Measurements from ENCODE around the gene MRPL18.
"Not testable (repeated sequence)": the region's sequence is repeated elsewhere in the genome, so short reads cannot be mapped to it uniquely, and the experiment has no call there.

MRPL18 gene
- total RNA-seq: 17.5 to 70.6 (median 32.9) reads per million in 9 experiments

GRCh38 chr6:159790149-159790955 is at the start of gene MRPL18:
MRPL18 (plus strand) TSS chr6:159790467; CDS start chr6:159790588, 121 bp downstream.
- Mint-ChIP-seq H3K9me3 (no peaks in the 10 kb centered on the region), H3K4me3 (peak within 1 kb of the TSS; percentile 95 to 100), H3K27ac (peak within 1 kb of the TSS; percentile 92 to 95), H3K36me3 (ENCODE audit: insufficient read depth) (peaks cover 89% of the 10 kb centered on the region), H3K27me3 (no peaks in the 10 kb centered on the region), H3K4me1 (ENCODE audit: low read depth in 2 of 2) (peaks cover 30 to 45% of the 10 kb centered on the region in 2 donors)
- ATAC-seq (replicated peaks) (peak; percentile 81), DNase-seq (peak; percentile 76 to 78 (median 76))

GRCh38 chr6:159742165-159742564 is 48.1 kb upstream of the MRPL18 start:
- H3K27ac Mint-ChIP-seq: peak overlapping the region in 1 of 2 donors; percentile 29

GRCh38 chr6:159745081-159745480 is 45.2 kb upstream of the MRPL18 start:
- peaks cover 94% of the 10 kb centered on the region for H3K36me3 Mint-ChIP-seq (ENCODE audit: insufficient read depth)
- ATAC-seq (replicated peaks): no peak

More at GRCh38 chr6:159742165-159742564, 48.1 kb upstream of the MRPL18 start:
- Mint-ChIP-seq H3K4me1 (ENCODE audit: low read depth in 2 of 2) (peaks cover 15 to 40% of the 10 kb centered on the region in 2 donors), H3K27me3 (no peaks in the 10 kb centered on the region), H3K9me3 (no peaks in the 10 kb centered on the region), H3K4me3 (no peak overlapping the region), H3K36me3 (ENCODE audit: insufficient read depth) (peaks cover 88% of the 10 kb centered on the region)
- ATAC-seq (replicated peaks) (no peak), DNase-seq (no peak)

GRCh38 chr6:159746759-159747158 is 43.5 kb upstream of the MRPL18 start:
- no peak for ATAC-seq (replicated peaks)
- H3K27ac Mint-ChIP-seq: no peak overlapping the region
- no peaks in the 10 kb centered on the region for H3K9me3 Mint-ChIP-seq
- H3K27me3 Mint-ChIP-seq: no peaks in the 10 kb centered on the region
- no peak overlapping the region for H3K4me3 Mint-ChIP-seq
- no peak for DNase-seq
- H3K4me1 Mint-ChIP-seq (ENCODE audit: low read depth in 2 of 2): peaks cover 9 to 20% of the 10 kb centered on the region in 2 donors
- H3K36me3 Mint-ChIP-seq (ENCODE audit: insufficient read depth): peaks cover 94% of the 10 kb centered on the region

More at GRCh38 chr6:159745081-159745480, 45.2 kb upstream of the MRPL18 start:
- peak overlapping the region; percentile 13 to 38 for H3K27ac Mint-ChIP-seq
- H3K4me1 Mint-ChIP-seq (ENCODE audit: low read depth in 2 of 2): peaks cover 9 to 33% of the 10 kb centered on the region in 2 donors
- H3K27me3 Mint-ChIP-seq: no peaks in the 10 kb centered on the region
- no peaks in the 10 kb centered on the region for H3K9me3 Mint-ChIP-seq
- no peak overlapping the region for H3K4me3 Mint-ChIP-seq
- DNase-seq: no peak

- not testable (repeated sequence) for H3K27ac Mint-ChIP-seq; H3K9me3 Mint-ChIP-seq; ATAC-seq (replicated peaks); H3K27me3 Mint-ChIP-seq; H3K4me3 Mint-ChIP-seq; DNase-seq
- Mint-ChIP-seq H3K36me3 (ENCODE audit: insufficient read depth) (peaks cover 94% of the 10 kb centered on the region), H3K4me1 (ENCODE audit: low read depth in 2 of 2) (peaks cover 9 to 20% of the 10 kb centered on the region in 2 donors)
Observed at GRCh38 chr6:159748127-159748526, 42.1 kb upstream of the MRPL18 start.

- ATAC-seq (replicated peaks): no peak
- H3K9me3 Mint-ChIP-seq: no peaks in the 10 kb centered on the region
- no peak for DNase-seq
- peaks cover 94% of the 10 kb centered on the region for H3K36me3 Mint-ChIP-seq (ENCODE audit: insufficient read depth)
- H3K27ac Mint-ChIP-seq: peak overlapping the region in 1 of 2 donors; percentile 32
- peaks cover 0 to 6% of the 10 kb centered on the region in 2 donors for H3K4me1 Mint-ChIP-seq (ENCODE audit: low read depth in 2 of 2)
- H3K27me3 Mint-ChIP-seq: no peaks in the 10 kb centered on the region
- no peak overlapping the region for H3K4me3 Mint-ChIP-seq
Observed at GRCh38 chr6:159751448-159751847, 38.8 kb upstream of the MRPL18 start.

GRCh38 chr6:159753081-159753872 is 37.0 kb upstream of the MRPL18 start:
- ATAC-seq (replicated peaks): no peak

GRCh38 chr6:159754401-159754800 is 35.9 kb upstream of the MRPL18 start:
- Mint-ChIP-seq H3K4me1 (ENCODE audit: low read depth in 2 of 2) (peaks cover 0 to 9% of the 10 kb centered on the region in 2 donors), H3K27ac (peak overlapping the region in 1 of 2 donors; percentile 73), H3K36me3 (ENCODE audit: insufficient read depth) (peaks cover 86% of the 10 kb centered on the region), H3K9me3 (no peaks in the 10 kb centered on the region), H3K27me3 (no peaks in the 10 kb centered on the region), H3K4me3 (no peak overlapping the region)
- ATAC-seq (replicated peaks): no peak
- DNase-seq: no peak

More at GRCh38 chr6:159753081-159753872, 37.0 kb upstream of the MRPL18 start:
- DNase-seq: no peak
- H3K4me1 Mint-ChIP-seq (ENCODE audit: low read depth in 2 of 2): peaks cover 0 to 6% of the 10 kb centered on the region in 2 donors
- no peaks in the 10 kb centered on the region for H3K27me3 Mint-ChIP-seq
- H3K27ac Mint-ChIP-seq: no peak overlapping the region
- H3K36me3 Mint-ChIP-seq (ENCODE audit: insufficient read depth): peaks cover 97% of the 10 kb centered on the region
- H3K9me3 Mint-ChIP-seq: no peaks in the 10 kb centered on the region
- no peak overlapping the region for H3K4me3 Mint-ChIP-seq

- no peaks in the 10 kb centered on the region for H3K27me3 Mint-ChIP-seq
- H3K36me3 Mint-ChIP-seq (ENCODE audit: insufficient read depth): peaks cover 81% of the 10 kb centered on the region
- no peaks in the 10 kb centered on the region for H3K9me3 Mint-ChIP-seq
- DNase-seq: no peak
- ATAC-seq (replicated peaks): no peak
- peaks cover 0 to 10% of the 10 kb centered on the region in 2 donors for H3K4me1 Mint-ChIP-seq (ENCODE audit: low read depth in 2 of 2)
- H3K4me3 Mint-ChIP-seq: no peak overlapping the region
- peak overlapping the region in 1 of 2 donors; percentile 73 for H3K27ac Mint-ChIP-seq
Observed at GRCh38 chr6:159754959-159755914, 35.0 kb upstream of the MRPL18 start.

GRCh38 chr6:159756508-159756907 is 33.8 kb upstream of the MRPL18 start:
- DNase-seq: no peak
- Mint-ChIP-seq H3K9me3 (no peaks in the 10 kb centered on the region), H3K27ac (no peak overlapping the region), H3K4me1 (ENCODE audit: low read depth in 2 of 2) (peaks cover 10 to 21% of the 10 kb centered on the region in 2 donors), H3K4me3 (no peak overlapping the region), H3K36me3 (ENCODE audit: insufficient read depth) (peaks cover 76% of the 10 kb centered on the region), H3K27me3 (no peaks in the 10 kb centered on the region)
- ATAC-seq (replicated peaks): no peak

GRCh38 chr6:159758031-159759001 is 32.0 kb upstream of the MRPL18 start:
- Mint-ChIP-seq H3K27me3 (no peaks in the 10 kb centered on the region), H3K36me3 (ENCODE audit: insufficient read depth) (peaks cover 76% of the 10 kb centered on the region), H3K9me3 (no peaks in the 10 kb centered on the region), H3K4me1 (ENCODE audit: low read depth in 2 of 2) (peaks cover 23 to 27% of the 10 kb centered on the region in 2 donors), H3K27ac (peak overlapping the region; percentile 79 to 86), H3K4me3 (no peak overlapping the region)
- no peak for DNase-seq
- ATAC-seq (replicated peaks): no peak

GRCh38 chr6:159759645-159760044 is 30.6 kb upstream of the MRPL18 start:
- ATAC-seq (replicated peaks): no peak
- Mint-ChIP-seq H3K36me3 (ENCODE audit: insufficient read depth) (peaks cover 64% of the 10 kb centered on the region), H3K27ac (peak overlapping the region; percentile 21 to 97)

More at GRCh38 chr6:159759645-159760044, 30.6 kb upstream of the MRPL18 start:
- Mint-ChIP-seq H3K27me3 (no peaks in the 10 kb centered on the region), H3K9me3 (no peaks in the 10 kb centered on the region), H3K4me3 (peak overlapping the region; percentile 39 to 96), H3K4me1 (ENCODE audit: low read depth in 2 of 2) (peaks cover 23 to 27% of the 10 kb centered on the region in 2 donors)
- DNase-seq: no peak
